B cell (primary cell): Measurements from ENCODE around the gene HABP2. TPM values are rescaled to one million over a fixed set of nuclear protein-coding genes. Genes with fewer than 3 reads are reported as not detected.

Experiments
- ATAC-seq: fragments of 200-7000 bp; cut with Tn5 transposase; one replicate; pipeline ENCODE4 v1.10.0; 2021; ENCODE audit warnings: low read depth, mild to moderate bottlenecking, moderate number of reproducible peaks, moderate library complexity
- CTCF ChIA-PET: fragments of 350-600 bp; sonication (Branson Sonifier 250); formaldehyde crosslinking; loops from one replicate; lab custom pipeline; 2021; ENCODE audit warnings: antibody characterized with exemption, inconsistent platforms; lab: Charles Lee
- POLR2A ChIA-PET: fragments of 350-600 bp; sonication (Branson Sonifier 250); formaldehyde crosslinking; loops from one replicate; lab custom pipeline; 2021; ENCODE audit warnings: antibody characterized with exemption; lab: Charles Lee
- DNase-seq: peaks from one replicate; pipeline ENCODE4 v3.0.0; 2013
- H2AFZ ChIP-seq: 2 replicates; pipeline ENCODE4 v1.6.1; 2012; ENCODE audit warnings: mild to moderate bottlenecking, low read depth, low read length; ENCODE audit not compliant: insufficient read depth, poor library complexity, severe bottlenecking
- H3K27ac ChIP-seq, 2 donors: 1 replicate in 1 of 2; 2 replicates in 1 of 2; pipeline ENCODE4 v1.5.1; 2012 to 2013; ENCODE audit warnings: low read length in 2 of 2, mild to moderate bottlenecking in 2 of 2, moderate library complexity in 1 of 2
- H3K27me3 ChIP-seq, 4 experiments: fragments of 200-600 bp in 1 of 4; sonication (generic) in 1 of 4; replicated peaks in 1 of 4; 1 replicate in 2 of 4; 2 replicates in 2 of 4; pipeline versions ENCODE4 v1.6.1 to v1.7.0; 2013 to 2016; ENCODE audit warnings: low read length in 3 of 4, mild to moderate bottlenecking in 2 of 4, mixed read lengths in 1 of 4, moderate library complexity in 1 of 4; ENCODE audit not compliant: insufficient read depth in 4 of 4, control insufficient read depth in 3 of 4; ENCODE audit errors: control extremely low read depth in 1 of 4
- H3K36me3 ChIP-seq, 2 experiments: replicated peaks in 1 of 2; 1 replicate in 1 of 2; 2 replicates in 1 of 2; pipeline versions ENCODE4 v1.6.1 to v1.7.1; 2013; ENCODE audit warnings: low read length in 1 of 2; ENCODE audit not compliant: insufficient read depth in 2 of 2, control insufficient read depth in 1 of 2; ENCODE audit errors: control extremely low read depth in 1 of 2, extremely low read depth in 1 of 2
- H3K4me1 ChIP-seq, 2 donors: fragments of 200-600 bp in 1 of 2; sonication (generic) in 1 of 2; 1 replicate in 1 of 2; 2 replicates in 1 of 2; pipeline versions ENCODE4 v1.5.1 to v1.6.1; 2013 to 2017; ENCODE audit warnings: low read length in 2 of 2; ENCODE audit not compliant: control insufficient read depth in 2 of 2, insufficient read depth in 2 of 2
- H3K4me2 ChIP-seq: replicated peaks from 2 replicates; pipeline ENCODE3; 2012; ENCODE audit warnings: mild to moderate bottlenecking, low read depth, low read length; ENCODE audit not compliant: poor library complexity, severe bottlenecking
- H3K4me3 ChIP-seq, 5 experiments: fragments of 200-600 bp in 1 of 5; sonication (generic) in 1 of 5; 1 replicate in 3 of 5; 2 replicates in 2 of 5; pipeline versions ENCODE4 v1.5.1 to v1.7.0; 2011 to 2016; ENCODE audit warnings: low read length in 4 of 5, mild to moderate bottlenecking in 4 of 5, low read depth in 2 of 5, control low read depth in 1 of 5, moderate library complexity in 1 of 5; ENCODE audit not compliant: insufficient read depth in 1 of 5; ENCODE audit errors: control extremely low read depth in 1 of 5, extremely low read depth in 1 of 5
- H3K79me2 ChIP-seq: fragments of 200-600 bp; sonication (generic); one replicate; pipeline ENCODE4 v1.6.0; 2016; ENCODE audit warnings: low read length; ENCODE audit not compliant: control insufficient read depth, insufficient read depth
- H3K9ac ChIP-seq: fragments of 200-600 bp; sonication (generic); 2 replicates; pipeline ENCODE4 v1.6.1; 2017; ENCODE audit warnings: mild to moderate bottlenecking, low read length, moderate library complexity
- H3K9me3 ChIP-seq, 3 donors: one replicate each; pipeline versions ENCODE4 v1.6.1 to v1.7.1; 2013; ENCODE audit warnings: low read length in 2 of 3; ENCODE audit not compliant: control insufficient read depth in 2 of 3, insufficient read depth in 1 of 3; ENCODE audit errors: control extremely low read depth in 1 of 3
- H4K20me1 ChIP-seq: 2 replicates; pipeline ENCODE4 v1.6.0; 2012; ENCODE audit warnings: mild to moderate bottlenecking, low read length; ENCODE audit not compliant: insufficient read depth, control insufficient read depth, poor library complexity, severe bottlenecking
- H3K27ac Mint-ChIP-seq: one replicate; pipeline ENCODE4 v1.8.0; 2021; ENCODE audit warnings: mixed read lengths
- H3K27me3 Mint-ChIP-seq: one replicate; pipeline ENCODE4 v1.8.0; 2021; ENCODE audit warnings: mixed read lengths
- H3K4me1 Mint-ChIP-seq: one replicate; pipeline ENCODE4 v1.8.0; 2021; ENCODE audit warnings: mixed read lengths
- H3K4me3 Mint-ChIP-seq: one replicate; pipeline ENCODE4 v1.8.0; 2021; ENCODE audit warnings: mixed read lengths
- H3K9me3 Mint-ChIP-seq: one replicate; pipeline ENCODE4 v1.8.0; 2022; ENCODE audit warnings: mixed read lengths; ENCODE audit not compliant: insufficient read depth
- CTCF ChIP-seq: fragments of 200-600 bp; IDR thresholded peaks from one replicate; pipeline ENCODE4 v1.8.0; 2022; ENCODE audit warnings: antibody characterized with exemption, mild to moderate bottlenecking
- EZH2 ChIP-seq: IDR thresholded peaks from 2 replicates; pipeline ENCODE4 v1.6.1; 2012; ENCODE audit warnings: borderline replicate concordance, low read depth, mild to moderate bottlenecking, moderate library complexity, low read length; ENCODE audit not compliant: insufficient read depth, poor library complexity, severe bottlenecking
- WGBS: methylation state at CpG from one replicate; pipeline ENCODE4 v1.1.5; 2013; ENCODE audit warnings: missing lambda C conversion rate; ENCODE audit not compliant: insufficient coverage; 5-methylcytosine and 5-hydroxymethylcytosine counted together
- intact Hi-C: fragments of 100-400 bp; cut with micrococcal nuclease; formaldehyde crosslinking; loops from one replicate; pipeline ENCODE4 v1.10.0; 2022
- polyA plus RNA-seq: library from polyadenylated mRNA; depleted of rRNA; stranded (reverse); fragments of >200 nt; gene quantifications from 2 replicates; pipeline ENCODE4 v1.2.3, GENCODE V29; 2012
- total RNA-seq, 2 donors: library from RNA; stranded (reverse); fragments of 120-200 nt in 1 of 2; gene quantifications; 1 replicate in 1 of 2; 2 replicates in 1 of 2; pipeline versions ENCODE4 v1.2.3 to v1.2.4, GENCODE V29; 2013 to 2022

Gene HABP2
- total and polyA plus RNA-seq, 2 donors (not counting 1 experiment from before 2014, with no cell fraction given), result not detected

- Histone ChIP-seq H3K36me3 (no peaks in the 10 kb centered on the region), H3K79me2 (no peaks in the 10 kb centered on the region), H3K27me3 (peaks cover 0 to 3% (median 0%) of the 10 kb centered on the region in 4 experiments), H3K4me1 (no peaks in the 10 kb centered on the region), H3K4me3 (no peak overlapping the region), H4K20me1 (no peaks in the 10 kb centered on the region), H2AFZ (no peak overlapping the region), H3K27ac (no peak overlapping the region), H3K4me2 (no peak overlapping the region), H3K9me3 (peaks cover 0 to 9% (median 0%) of the 10 kb centered on the region in 3 donors), H3K9ac (no peak overlapping the region)
- ATAC-seq (no peak), DNase-seq (no peak)
- intact Hi-C loops, result no loop called here
- Mint-ChIP-seq H3K9me3 (no peaks in the 10 kb centered on the region), H3K27ac (no peak overlapping the region), H3K4me3 (no peak overlapping the region), H3K4me1 (no peaks in the 10 kb centered on the region), H3K27me3 (peaks cover 14% of the 10 kb centered on the region)
- CTCF ChIA-PET, result no interaction called here
- WGBS, result 87% methylated on average over 8 of the region's 10 CpGs
- TF ChIP-seq EZH2, result no peak
- no peak for TF ChIP-seq CTCF
- POLR2A ChIA-PET, result no interaction called here
Measured at GRCh38 chr10:113517165-113517900, 35.5 kb upstream of the HABP2 start.

DNA sequence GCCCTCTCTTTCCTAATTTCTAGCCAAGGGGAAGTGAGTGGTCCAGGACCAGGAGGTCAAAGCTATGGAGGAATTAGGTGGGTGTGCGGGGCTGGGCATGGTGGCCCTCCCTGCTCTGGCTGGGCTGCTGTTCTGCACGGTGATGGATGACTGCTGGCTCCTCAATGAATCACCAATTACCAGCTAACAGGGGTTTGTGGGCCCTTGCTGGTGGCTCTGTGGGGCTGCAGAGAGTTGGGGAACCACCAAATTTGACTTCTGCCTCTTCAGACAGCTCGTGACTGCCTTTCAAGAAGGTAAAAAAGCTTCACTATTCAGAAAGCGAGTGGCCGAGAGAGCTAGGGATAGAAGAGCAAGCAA lies 35.0 kb upstream of the HABP2 start:
- H3K9ac ChIP-seq, result no peak overlapping the region
- WGBS, result no CpG with 5 or more reads among the region's 5 CpGs
- POLR2A ChIA-PET, result no interaction called here

More for the DNA sequence above, 35.0 kb upstream of the HABP2 start:
- H3K4me1 Mint-ChIP-seq, result no peaks in the 10 kb centered on the region
- no peaks in the 10 kb centered on the region for H3K9me3 Mint-ChIP-seq
- Histone ChIP-seq H3K4me1 (no peaks in the 10 kb centered on the region), H2AFZ (no peak overlapping the region), H3K9me3 (peaks cover 0 to 3% (median 0%) of the 10 kb centered on the region in 3 donors), H3K4me3 (no peak overlapping the region), H3K27me3 (peaks cover 0 to 3% (median 0%) of the 10 kb centered on the region in 4 experiments), H3K36me3 (no peaks in the 10 kb centered on the region), H3K4me2 (no peak overlapping the region), H3K27ac (no peak overlapping the region), H3K79me2 (no peaks in the 10 kb centered on the region), H4K20me1 (no peaks in the 10 kb centered on the region)
- no peak for TF ChIP-seq CTCF
- no peak for TF ChIP-seq EZH2
- H3K4me3 Mint-ChIP-seq, result no peak overlapping the region
- peaks cover 19% of the 10 kb centered on the region for H3K27me3 Mint-ChIP-seq
- DNase-seq, result no peak
- CTCF ChIA-PET, result no interaction called here
- H3K27ac Mint-ChIP-seq, result no peak overlapping the region
- ATAC-seq, result no peak
- intact Hi-C loops, result no loop called here
